ENCODE data around the gene CAB39L. TPM values are rescaled to one million over a fixed set of nuclear protein-coding genes. Genes with fewer than 3 reads are reported as not detected.

The CAB39L gene
- total and polyA plus RNA-seq, 11 donors, result 5.9 to 27.4 (median 16.2) TPM

DNA sequence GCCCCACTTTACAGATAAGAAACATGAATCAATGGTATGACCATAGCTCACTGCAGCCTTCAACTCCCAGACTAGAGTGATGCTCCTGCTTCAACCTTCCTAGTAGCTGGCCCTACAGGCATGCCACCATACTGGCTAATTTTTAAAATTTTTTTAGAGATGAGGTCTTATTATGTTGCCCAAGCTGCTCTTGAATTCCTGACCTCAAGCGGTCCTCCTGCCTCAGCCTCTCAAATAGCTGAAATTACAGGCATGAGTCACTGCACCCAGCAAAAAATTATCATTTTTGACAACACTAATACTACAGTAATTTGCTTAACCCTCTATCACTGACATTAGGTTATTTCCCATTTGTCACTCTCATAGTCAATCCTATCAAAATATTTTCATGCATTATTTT, 14.7 kb downstream of the CAB39L start:
- intact Hi-C loops (cut with DNase I), result loop anchor here in 1 of 10 donors (10.0 kb wide), 1 partner anchor 114 kb away; no protein-coding TSS in a partner anchor
- H3K4me1 ChIP-seq, result no peaks in the 10 kb centered on the region
- no peaks in the 10 kb centered on the region for H3K27me3 ChIP-seq
- no peak overlapping the region for H3K4me3 ChIP-seq
- H3K27ac ChIP-seq, result no peak overlapping the region
- no peak for TF ChIP-seq POLR2A (IDR thresholded peaks at IDR 0.05)
- TF ChIP-seq, protein P1, sequence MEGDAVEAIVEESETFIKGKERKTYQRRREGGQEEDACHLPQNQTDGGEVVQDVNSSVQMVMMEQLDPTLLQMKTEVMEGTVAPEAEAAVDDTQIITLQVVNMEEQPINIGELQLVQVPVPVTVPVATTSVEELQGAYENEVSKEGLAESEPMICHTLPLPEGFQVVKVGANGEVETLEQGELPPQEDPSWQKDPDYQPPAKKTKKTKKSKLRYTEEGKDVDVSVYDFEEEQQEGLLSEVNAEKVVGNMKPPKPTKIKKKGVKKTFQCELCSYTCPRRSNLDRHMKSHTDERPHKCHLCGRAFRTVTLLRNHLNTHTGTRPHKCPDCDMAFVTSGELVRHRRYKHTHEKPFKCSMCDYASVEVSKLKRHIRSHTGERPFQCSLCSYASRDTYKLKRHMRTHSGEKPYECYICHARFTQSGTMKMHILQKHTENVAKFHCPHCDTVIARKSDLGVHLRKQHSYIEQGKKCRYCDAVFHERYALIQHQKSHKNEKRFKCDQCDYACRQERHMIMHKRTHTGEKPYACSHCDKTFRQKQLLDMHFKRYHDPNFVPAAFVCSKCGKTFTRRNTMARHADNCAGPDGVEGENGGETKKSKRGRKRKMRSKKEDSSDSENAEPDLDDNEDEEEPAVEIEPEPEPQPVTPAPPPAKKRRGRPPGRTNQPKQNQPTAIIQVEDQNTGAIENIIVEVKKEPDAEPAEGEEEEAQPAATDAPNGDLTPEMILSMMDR (IDR thresholded peaks at IDR 0.05), result no peak
- 92 to 100% (median 94%) methylated on average over 1 of the region's 1 CpG for WGBS, 4 donors
- H3K9me3 ChIP-seq, result no peaks in the 10 kb centered on the region
- ATAC-seq (no peak), DNase-seq (no peak)
- H3K36me3 ChIP-seq, result peaks cover 0 to 61% (median 16%) of the 10 kb centered on the region in 9 donors

DNA sequence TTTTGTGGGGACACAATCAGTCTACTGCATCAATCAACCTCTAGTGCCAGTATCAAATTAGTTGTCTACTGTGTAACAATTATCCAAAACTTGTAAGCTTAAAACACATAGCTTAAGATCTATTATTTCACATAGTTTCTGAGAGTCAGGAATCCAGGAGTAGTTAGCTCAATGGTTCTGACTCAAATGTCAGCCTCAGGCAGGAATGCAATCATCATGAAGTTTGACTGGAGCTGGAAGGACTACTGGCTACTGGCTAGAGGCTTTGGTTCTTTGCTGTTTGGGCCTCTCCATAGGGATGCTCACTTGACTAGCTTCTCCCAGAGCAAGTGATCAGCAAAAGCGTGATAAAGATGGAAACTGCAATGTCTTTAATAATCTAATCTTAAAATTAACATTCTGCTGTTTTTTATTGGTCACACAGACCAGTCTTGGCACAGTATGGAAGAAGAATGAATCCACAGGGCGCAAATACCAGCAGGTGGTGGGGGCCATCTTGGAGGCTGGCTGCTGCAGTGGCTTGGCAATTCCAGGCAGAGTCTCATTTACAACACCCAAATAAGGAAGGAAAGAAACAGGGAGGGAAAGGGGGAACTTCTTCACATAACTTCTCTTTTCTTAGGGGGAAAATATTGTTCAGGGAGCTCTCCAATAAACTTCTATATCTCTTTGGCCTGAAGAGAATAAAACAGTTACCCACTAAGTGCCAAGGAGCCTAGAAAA, 15.7 kb downstream of the CAB39L start:
- Histone ChIP-seq H3K4me1 (no peaks in the 10 kb centered on the region), H3K27ac (no peak overlapping the region), H3K36me3 (peaks cover 0 to 55% (median 12%) of the 10 kb centered on the region in 9 donors), H3K9me3 (no peaks in the 10 kb centered on the region), H3K4me3 (no peak overlapping the region), H3K27me3 (no peaks in the 10 kb centered on the region)
- TF ChIP-seq, protein P1 (IDR thresholded peaks at IDR 0.05), result no peak
- TF ChIP-seq POLR2A (IDR thresholded peaks at IDR 0.05), result no peak
- intact Hi-C loops (cut with DNase I), result loop anchor here in 1 of 10 donors (10.0 kb wide), 1 partner anchor 113 kb away; no protein-coding TSS in a partner anchor
- 89 to 98% (median 97%) methylated on average over 2 of the region's 2 CpGs for WGBS, 4 donors
- no peak for ATAC-seq
- peak in 1 of 5 donors; percentile 21 for DNase-seq

DNA sequence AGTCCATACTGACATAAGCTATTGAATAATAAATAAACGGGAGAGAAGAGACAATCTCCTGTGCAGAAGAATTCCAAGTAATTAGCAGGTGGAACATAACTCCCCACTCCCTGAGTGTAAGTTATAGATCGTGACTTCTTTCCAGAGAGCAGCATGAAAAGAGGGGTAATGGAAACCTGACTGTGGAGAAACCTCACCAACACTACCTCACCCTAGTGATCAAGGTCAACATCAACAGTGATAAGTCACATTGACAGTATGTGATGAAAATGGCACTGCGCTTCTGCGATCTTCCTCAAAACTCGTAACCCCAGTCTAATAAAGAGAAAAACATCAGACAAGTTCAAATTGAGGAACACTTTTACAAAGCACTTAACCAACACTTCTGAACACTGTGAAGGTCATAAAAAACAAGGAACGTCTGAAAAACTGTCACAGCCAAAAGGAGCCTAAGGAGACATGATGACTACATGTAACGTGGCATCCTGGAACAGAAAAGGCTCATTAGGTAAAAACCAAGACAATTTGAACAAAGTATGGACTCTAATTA, 19.8 kb downstream of the CAB39L start:
- H3K36me3 ChIP-seq, result peaks cover 0 to 20% (median 0%) of the 10 kb centered on the region in 9 donors
- H3K4me1 ChIP-seq, result no peaks in the 10 kb centered on the region
- no peak overlapping the region for H3K4me3 ChIP-seq
- TF ChIP-seq, protein P1 (IDR thresholded peaks at IDR 0.05), result no peak
- TF ChIP-seq POLR2A (IDR thresholded peaks at IDR 0.05), result no peak
- DNase-seq (no peak), ATAC-seq (no peak)
- intact Hi-C loops (cut with DNase I), result loop anchor here in 1 of 10 donors (10.0 kb wide), 1 partner anchor 109 kb away; no protein-coding TSS in a partner anchor
- 82 to 88% (median 84%) methylated on average over 7 of the region's 7 CpGs for WGBS, 4 donors
- no peak overlapping the region for H3K27ac ChIP-seq
- no peaks in the 10 kb centered on the region for H3K27me3 ChIP-seq
- H3K9me3 ChIP-seq, result no peaks in the 10 kb centered on the region

DNA sequence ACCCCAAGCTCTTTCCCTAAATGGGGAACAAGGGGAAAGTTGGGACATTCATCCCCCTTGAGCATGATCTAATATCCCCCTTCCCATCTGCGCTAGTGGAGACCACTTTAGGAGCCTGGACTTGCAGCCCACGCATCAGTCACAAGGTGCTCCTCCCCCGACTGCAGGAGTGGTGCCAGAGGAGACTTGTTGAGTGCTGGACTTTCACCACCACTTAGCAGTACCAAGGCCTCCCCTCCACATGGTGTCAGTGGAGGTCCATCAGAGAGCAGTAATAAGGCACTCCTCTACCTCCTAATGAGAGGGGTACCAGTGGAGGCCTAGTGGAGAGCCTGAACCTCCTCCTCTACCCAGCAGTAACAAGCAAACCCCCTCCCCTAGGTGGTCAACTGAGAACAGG, 22.5 kb downstream of the CAB39L start:
- H3K4me1 ChIP-seq, result peaks cover 0 to 3% (median 0%) of the 10 kb centered on the region in 12 donors
- peaks cover 0 to 5% (median 0%) of the 10 kb centered on the region in 9 donors for H3K36me3 ChIP-seq
- 76 to 89% (median 83%) methylated on average over 3 of the region's 3 CpGs for WGBS, 4 donors
- H3K4me3 ChIP-seq, result no peak overlapping the region
- DNase-seq, result no peak
- intact Hi-C loops (cut with DNase I), result loop anchor here in 1 of 10 donors (10.0 kb wide), 1 partner anchor 107 kb away; no protein-coding TSS in a partner anchor
- peak in 2 of 4 donors; percentile 20 to 65 for ATAC-seq
- TF ChIP-seq, protein P1 (IDR thresholded peaks at IDR 0.05), result no peak
- TF ChIP-seq POLR2A (IDR thresholded peaks at IDR 0.05), result no peak
- no peaks in the 10 kb centered on the region for H3K9me3 ChIP-seq
- H3K27ac ChIP-seq, result no peak overlapping the region
- no peaks in the 10 kb centered on the region for H3K27me3 ChIP-seq
